Activated CD4-positive, alpha-beta T cell treated with anti-CD3 and anti-CD28 coated beads for 24 hours (primary cell): Measurements from ENCODE around the gene ARID3C.

ENCODE experiments used
- DNase-seq, 2 donors: peaks; one replicate each; pipeline ENCODE4 v3.0.0-alpha.2; 2020; ENCODE audit warnings: low read depth in 2 of 2

Gene ARID3C

DNA sequence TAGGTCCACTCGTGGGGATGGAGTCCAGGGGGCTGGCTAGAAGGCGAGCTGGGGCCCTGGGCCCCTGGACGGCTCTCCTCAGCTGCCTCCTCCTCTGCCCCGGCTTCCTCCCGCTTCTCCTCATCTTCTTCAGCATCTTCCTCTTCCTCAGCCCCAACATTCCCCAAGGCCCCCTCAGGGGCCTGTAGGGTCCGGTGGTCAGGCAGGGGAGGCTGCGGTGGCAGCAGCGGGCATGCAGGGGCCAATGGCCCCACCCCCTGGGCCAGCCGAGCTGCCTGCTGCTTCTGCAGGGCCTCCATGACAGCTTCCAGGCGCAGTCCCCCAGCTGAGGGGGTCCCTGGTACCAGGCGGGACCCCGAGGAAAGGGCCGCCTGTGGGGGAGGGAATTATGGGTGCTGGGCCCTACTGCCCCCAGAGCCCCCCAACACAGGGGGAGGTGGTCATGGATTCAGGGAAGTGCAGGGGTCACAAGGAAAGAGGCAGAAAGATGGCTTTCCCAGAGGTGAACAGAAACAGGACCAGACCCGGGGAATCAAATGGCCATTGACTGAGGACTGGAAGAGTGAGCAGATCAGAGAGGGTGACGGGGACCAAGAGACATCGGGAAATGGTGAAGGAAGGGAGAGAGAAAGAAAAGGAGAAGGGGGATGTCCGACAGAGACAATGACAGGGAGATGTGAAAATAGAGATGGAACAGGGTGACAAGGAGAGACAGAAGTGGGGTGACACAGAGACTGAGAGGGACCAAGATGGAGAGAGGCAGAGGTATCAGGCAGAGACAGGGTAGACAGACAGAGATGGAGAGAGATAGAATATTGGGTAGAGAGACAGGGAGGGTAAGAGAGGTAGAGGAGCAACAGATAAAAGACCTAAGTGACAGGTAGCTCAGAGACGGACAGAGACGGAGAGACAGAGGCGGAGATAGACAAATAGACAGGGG lies 880 bp downstream of the ARID3C start:
- no peak for DNase-seq

DNA sequence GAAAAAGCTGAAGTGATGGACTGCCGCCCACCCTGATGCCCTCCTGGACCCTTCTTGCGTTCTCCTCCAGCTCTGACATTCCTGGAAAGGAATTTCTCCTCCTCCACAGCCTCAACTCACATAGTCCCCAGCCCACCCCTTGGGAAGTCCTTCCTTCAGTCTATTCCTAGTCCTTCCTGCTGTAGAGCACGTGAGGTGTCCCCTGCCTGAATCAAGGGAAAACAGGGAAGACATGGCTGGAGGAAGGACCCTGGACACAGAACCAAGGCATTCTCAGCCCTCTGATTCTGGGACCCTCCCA lies 3.7 kb downstream of the ARID3C start:
- DNase-seq = no peak

DNA sequence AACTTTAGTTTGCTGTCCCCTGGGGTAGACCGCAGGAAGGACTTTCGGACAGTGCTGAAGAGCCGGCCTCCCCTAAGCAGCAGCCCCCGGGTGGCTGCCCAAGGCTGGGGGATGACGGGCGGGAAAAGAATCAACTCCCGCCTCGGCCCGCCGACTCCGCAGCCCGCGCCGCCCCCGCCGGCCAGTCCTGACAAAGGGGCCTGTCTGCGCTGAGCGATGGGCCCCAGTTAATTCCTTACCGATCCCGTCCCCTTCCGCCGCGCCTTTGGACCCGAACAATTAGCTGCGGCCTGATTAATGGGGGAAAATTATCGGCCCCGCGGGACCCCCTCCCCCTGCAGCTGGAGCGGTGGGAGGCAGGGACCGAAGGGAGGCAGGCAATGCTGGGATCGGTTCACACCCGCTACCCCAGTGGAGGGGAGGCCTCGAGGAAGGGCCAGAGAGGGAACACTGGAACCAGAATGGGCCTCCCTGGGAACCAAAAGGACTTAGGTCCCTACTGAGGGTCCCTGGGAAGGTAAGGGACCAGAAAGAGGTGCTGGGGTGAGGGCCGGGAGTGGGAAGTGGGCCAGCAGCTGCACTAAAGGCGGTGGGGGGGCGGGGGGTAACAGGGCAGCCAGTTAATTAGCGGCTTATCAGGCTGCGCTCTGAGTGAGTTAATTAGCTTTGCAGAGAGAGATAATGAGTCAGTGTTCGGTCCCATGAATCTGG lies 4.2 kb downstream of the ARID3C start:
- no peak for DNase-seq

DNA sequence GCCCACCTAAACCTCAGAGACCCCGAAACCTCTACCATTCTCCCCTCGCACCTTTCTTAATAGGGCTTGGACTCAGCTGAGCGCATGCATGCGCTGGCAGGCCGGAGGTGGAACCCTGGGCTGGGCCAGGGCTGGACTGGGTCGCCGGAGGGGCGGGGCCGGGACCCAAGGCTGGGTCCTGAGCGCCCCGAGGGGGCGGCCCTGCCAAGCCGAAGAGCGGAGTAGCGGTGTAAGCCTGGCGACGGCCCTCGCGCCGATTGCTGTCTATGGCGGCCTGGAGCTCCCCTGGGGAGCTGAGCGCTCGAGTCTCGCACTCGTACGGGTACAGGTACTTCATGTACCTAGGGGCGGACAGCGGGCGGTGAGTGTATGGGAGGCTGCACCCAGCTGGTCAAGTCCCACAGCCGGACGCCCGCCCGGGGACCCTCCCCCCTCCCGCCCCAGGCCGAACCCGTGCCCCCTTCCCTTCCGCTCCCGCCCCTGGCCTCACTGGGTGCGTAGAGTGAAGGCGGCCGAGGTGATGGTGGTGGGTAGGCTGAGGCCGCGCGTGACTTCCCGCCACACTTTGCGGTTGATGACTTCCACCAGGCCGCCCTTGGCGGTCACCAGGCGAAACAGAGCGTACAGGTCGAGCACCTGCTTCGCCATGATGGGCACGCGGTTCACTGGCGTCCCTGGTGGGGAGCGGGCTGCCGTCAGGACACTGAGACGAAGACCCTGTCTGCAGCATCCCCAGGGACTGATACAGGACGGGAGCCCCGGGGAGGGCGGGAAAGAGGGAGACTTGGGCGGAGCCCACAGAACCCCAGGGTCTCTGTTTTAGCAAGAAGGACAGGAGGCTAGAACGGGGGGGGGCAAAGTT lies 5.3 kb downstream of the ARID3C start:
- DNase-seq = no peak

DNA sequence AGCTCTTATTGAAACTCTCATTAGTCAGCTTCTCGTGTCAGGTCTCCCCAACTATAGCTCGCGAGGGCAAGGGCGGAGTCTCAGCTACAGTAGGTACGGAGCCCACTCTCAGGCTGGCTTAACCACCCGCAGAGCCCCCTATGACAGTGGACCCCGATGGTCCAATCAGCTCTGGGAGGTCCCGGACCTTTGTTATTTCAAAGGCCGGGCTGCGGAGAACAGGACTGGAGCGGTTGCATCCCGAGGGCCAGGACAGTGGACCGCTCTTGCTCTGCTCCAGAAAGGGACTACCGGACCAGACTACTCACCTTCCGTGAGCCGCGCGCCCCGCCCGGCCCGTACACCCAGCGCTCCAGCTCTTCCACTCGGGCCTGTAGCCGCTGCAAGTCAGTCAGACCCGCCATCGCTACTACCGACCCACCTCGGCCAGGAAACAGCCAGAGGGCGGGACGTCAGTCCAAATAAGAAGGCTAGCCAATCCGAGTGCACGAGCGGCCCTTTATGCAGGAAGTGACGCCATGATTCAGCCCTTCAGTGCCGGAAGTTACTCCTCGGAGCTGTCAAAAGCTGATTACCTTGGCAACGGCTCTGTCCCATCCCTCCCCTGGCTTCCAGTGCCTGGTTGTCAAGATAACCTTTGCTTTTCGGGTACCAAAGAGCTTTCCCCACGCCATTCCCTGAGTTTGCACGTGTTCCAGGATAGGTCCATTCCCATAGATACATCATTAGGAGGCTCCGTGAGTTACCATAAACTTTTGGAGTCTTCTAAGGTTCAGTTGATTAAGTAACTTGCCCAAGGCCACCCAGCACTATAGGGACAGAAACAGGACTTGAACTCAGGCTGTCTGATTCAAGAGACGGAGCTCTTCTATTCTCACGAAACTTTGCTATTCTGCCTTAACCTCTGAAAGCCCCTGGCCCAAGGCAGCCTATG lies 8.5 kb downstream of the ARID3C start, which contains the start of gene DCTN3:
Gene DCTN3 (minus strand): TSS at position 435 of the 934 bp plus-strand sequence. CDS start 31 bp downstream, at position 404.
- DNase-seq = peak; percentile 80 to 81

DNA sequence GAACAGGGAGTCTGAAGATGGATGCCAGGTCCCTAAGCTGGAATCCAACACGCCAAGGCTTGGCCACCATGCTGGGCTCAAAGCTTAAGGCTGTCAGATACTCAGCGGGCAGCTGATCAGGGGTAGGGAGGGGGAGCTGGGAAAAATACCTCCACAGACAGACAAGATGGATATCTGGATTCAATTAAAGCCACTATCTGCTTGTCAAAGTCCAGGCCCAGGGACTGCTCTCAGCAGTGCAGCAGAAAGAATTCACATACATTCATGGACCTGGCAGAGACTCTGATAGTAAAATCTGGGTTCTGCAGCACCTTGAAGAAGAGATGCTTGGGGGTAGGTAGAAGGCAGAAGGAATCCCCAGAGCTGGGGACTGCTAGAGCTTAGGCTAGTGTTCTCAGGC lies 13.7 kb downstream of the ARID3C start:
- no peak for DNase-seq

DNA sequence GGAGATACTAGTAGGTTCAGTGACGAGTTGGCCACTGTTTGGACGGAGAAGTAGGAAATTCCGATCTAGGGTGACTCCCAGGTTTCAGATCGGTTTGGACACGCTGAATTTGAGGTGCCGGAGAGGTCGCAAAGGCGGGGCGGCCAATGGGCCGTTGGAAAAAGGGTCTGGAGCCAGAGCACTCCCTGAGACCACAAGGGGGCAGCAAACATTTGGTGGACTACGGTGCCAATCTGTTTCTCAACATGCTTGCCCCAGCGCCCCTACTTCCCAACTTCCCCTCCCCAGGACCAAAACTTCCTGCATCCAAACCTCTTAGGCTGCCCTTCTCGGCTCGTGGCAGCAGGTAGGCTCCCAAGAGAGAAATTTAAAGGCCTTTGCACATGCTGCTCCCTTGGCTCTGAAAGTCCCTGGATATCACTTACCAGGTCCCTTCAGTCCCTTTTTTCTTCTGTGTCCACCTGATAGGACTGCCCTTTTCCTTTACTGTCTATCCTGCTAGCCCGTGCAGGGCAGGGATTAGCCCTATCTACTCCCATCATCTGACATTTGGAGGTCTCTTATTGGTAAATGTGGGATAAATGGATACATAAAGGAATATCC lies 16.0 kb downstream of the ARID3C start:
- peak in 1 of 2 donors; percentile 67 for DNase-seq

DNA sequence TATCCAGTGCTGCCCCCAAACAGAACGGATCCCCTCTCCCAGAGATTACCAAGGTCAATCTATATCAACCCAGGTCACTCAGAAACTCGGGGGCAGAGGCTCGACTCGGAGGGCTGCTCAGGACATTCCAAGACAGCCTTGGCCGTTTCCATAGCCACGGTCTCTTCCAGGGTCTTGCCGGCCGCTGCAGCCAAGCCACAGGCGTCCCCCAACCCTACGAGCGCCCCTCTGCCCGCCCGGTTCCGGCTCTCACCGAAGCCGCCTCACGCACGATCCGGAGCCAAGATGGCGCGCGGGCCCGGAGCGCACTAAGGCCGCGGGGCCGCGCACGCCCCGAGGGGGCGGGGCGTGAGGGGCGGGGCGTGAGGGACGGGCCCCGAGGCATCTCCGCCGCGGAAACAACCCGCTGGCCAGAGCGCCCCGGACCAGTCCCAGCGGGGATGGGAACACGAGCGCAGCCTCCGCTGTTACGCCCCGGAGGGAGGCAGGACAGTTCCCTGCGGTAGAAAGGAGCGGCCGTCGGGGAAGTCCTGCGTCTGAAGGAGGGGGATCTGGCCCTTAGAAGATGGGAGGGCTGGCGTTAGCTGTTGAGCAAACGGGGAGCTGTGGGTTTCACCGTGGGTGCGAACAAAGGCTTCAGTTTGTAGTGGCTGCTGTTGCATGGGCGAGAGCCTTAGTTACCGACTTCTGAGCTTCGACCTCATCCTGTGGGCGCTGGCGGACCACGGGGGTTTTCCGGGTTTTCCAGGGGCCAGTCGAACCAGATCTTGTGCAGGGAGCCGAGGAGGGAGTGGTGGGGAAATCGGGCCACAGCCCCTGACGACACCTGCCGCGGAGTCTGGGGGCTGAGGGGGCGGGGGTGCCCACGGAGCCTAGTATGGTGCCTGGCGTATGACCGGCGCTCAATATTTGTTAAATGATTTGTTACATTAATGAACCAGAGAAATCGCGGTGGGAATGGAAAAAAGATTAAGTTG lies 16.8 kb downstream of the ARID3C start, which contains the start of gene RPP25L:
Gene RPP25L (minus strand): TSS at position 287 of the 977 bp plus-strand sequence. CDS start 801 bp downstream, outside the sequence.
- DNase-seq = peak; percentile 73 to 81

DNA sequence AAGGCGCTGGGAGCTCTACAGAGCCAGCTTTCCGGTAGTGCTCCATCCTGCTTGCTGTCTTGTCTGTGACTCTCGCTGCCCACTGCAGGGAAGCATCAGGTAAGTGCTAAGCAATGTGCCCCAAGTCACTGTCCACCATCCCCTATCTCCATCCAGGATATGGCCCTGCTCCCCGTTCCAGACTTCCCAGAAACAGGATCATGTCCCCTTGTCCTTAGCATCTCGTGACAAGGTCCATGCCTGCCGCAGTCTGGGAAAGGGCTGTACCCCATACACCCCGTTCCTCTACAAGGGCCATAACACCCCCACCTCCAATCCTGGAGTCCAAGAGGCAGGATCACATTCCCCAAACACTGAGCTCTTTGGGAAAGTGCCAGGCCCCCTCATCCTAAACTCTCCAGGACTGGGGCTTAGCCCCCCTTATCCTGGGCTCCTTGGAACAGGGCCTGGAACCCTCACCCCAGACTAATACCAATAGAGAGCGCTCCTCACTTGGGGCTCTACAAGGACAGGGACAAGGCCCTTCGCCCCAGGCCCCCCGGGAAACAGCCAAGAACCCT lies 17.5 kb downstream of the ARID3C start:
- DNase-seq = no peak

DNA sequence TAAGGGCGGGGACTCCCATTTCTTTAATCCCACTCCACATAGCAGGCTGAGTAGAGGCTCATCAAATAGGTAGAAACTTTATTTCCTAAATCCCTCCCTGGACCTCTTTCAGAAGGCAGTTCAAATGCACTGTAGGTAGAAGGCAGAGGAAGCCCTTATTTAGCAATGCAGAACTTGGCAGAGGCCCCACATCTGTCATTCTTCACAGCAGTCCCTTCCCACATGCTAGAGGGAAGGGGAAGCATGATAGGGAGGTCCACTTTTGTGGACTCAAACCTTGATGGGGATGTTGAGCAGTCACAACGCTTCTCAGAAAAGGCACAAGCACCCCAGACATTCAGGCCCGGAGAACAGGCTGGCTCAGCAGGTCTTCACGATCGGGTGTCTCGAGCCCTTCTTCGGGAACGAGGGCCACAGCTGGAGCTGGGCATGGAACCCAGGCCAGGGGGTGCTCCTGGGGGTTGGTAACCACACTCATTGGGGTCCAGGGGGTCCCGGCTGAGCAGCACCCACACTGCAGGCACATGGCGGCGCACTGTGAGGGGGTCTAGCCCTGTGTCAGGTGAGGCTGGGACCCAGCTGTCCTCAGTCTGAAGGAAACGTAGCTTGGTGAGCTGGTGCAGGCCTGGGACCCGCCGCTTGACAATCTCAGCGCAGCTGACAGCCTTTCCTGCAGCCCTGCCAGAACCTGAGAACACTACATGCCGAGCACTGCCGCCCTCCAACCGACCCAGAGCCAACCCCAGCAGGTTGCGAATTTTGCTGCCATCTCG lies 18.2 kb downstream of the ARID3C start:
- no peak for DNase-seq

DNA sequence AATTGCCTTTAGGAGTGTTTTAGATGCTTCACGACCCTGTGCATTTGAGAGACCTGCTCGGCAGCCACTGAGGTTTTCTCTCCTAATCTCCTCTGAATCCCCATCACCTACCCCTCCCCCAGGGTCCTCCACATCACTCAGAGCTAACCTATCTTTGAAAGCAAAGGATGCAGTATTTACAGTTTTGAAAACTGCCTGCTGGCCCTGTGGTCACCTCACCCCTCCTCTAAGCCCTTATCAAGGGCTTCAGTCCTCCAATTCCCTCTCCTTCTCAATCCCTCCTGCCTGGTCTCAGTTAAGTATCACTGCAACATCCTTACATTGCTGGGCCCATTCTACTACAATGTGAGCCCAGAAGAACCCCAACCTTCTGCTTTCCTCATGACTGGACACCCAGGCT lies 21.5 kb downstream of the ARID3C start:
- no peak for DNase-seq

DNA sequence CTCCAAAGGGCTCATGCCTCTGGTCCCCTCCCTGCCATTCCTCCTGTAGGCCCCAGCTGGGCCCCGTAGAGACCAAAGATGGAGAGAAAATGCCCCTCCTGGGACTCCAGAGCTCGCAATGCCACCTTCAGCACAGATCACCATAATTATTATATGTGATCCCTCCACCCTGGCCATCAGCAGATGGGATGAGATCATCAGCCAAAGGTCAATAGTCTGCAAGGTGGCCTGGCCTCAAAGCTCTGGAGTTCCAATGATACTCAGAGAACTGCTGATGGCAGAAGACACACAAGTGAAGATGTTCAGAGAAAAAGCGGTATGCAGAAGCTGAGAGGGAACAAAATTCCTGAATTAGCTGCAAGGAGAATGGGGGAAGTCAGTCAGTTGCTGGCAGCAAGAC lies 22.0 kb downstream of the ARID3C start:
- no peak for DNase-seq

DNA sequence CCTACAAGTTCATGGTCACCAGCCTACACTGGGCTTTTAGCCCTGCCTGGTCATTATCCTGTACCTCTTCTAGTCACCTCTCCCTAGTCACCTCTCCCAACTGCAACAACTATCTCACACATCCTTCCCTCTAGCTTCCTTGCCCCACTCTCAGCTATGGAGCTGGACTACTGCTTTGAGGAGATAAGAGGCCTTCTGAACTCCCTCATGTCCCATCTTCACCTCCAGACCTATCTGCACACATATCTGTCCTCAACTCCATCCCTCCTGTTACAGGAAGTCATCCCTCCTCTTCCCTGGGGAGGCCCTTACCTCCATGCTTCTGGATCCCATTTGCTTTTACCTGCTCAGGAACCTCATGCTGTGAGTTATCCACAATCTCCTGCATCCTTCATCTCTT lies 22.7 kb downstream of the ARID3C start:
- DNase-seq = no peak

DNA sequence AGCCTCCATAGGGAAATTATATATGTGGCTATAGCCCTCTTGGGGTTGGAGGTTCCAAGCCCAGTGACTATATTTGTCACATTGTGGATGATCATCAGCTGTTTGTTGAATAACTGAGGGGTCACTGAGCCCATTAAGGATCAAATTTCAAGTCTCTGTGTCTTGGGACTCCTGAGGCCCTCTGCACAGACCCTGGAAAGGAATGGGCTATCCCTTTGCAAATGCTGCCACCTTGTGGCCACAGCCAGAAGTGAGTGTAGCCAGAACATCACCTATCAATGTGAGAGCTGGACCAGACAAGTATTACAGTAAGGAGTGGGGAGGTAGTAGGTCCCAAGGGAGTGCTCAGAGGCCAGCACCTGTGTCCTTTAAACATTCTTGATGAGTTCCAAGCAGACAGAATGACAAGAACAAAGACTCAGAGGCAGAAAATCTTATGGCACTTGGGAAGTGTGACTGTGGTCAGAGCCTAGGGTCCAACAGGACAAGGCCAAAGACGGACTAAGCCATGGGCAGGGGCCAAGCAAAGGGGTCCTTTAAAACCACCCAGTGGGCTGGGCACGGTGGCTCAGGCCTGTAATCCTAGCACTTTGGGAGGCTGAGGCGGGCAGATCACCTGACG lies 25.1 kb downstream of the ARID3C start:
- peak; percentile 69 to 71 for DNase-seq

DNA sequence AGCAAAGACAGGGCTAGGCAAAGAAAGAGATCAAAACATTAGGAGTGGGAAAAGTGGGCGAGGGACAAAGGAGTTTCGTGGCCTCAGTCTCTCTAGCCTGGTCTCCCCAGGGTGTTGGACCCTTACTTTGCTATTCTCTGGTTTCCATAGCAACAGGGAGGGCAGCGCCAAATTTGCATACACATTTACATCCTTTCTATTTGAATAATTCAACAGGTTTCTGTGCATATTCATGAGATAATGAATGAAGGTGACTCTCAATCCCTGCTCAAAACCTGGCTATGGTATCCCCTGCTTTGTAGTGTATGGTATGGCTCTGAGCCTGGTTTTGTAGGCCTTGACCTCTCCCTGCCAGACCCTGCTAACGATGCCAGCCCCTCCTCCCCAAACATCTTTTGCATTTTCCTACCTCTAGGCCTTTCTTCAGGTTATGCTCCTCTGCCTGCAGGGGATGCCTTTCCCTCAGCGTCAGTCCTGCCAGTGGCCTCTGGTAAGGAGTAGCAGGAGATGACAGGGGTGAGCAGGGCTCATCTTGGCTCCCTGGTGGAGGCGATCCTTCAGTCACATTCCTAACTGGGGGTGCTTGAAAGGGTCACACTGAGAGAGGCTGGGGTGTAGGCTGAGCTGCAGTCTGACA lies 26.8 kb downstream of the ARID3C start:
- no peak for DNase-seq

DNA sequence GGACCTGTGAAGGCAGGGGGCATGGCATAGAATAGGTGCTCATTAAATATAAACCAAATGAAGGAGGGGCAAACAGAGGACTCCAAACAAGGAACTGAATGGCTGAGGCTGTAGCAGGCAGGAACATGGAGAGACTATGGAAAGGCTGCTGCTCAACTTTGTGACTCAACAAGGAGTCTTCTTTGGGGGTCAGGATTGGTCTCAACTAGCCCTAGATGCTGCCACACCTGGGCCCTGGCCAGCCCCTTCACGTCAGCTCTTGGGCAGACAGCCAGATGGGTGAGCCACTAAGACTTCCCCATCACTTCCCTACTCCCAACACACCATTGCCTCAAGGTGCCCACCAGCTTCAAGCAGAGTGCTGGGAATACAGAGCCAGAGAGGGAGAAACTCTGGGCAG lies 28.0 kb downstream of the ARID3C start:
- no peak for DNase-seq

DNA sequence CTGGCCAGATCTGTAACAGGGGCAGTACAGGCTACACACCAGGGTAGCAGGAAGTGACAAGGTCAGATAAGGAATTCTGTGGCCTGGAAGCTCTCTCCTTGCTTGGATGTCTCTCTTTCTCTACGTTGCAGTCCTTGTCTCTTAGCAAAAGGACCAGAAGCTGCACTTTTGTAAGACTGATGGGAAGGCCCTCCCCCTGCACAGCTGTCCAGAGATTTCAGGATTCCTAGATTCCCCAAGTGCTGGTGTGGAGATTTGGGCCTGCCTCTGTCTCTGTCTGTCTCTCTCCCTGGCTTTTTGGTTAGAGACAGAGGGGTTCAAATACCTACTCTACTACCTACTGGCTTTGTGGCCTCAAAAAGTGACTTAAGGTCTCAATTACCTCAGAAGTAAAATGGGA lies 29.3 kb downstream of the ARID3C start:
- DNase-seq = no peak
